Retinal pigment epithelial cell (primary cell): Measurements from ENCODE around the gene PKDREJ.

Experiments
- DNase-seq: peaks from one replicate; pipeline ENCODE4 v3.0.0-alpha.2; 2010; ENCODE audit warnings: low read depth
- H3K4me3 ChIP-seq: 2 replicates; pipeline ENCODE4 v1.5.1; 2011; ENCODE audit warnings: mild to moderate bottlenecking, low read length, control low read depth, moderate library complexity
- CTCF ChIP-seq: conservative IDR thresholded peaks from 2 replicates; pipeline ENCODE4 v1.5.1; 2011; ENCODE audit warnings: low read depth, low read length, control low read depth, inconsistent platforms

The PKDREJ gene

GRCh38 chr22:46230262-46230901 lies 32.8 kb downstream of the PKDREJ start:
- no peak for TF ChIP-seq CTCF
- no peak for DNase-seq
- no peak overlapping the region for H3K4me3 ChIP-seq

- TF ChIP-seq CTCF, result no peak
- no peak for DNase-seq
- no peak overlapping the region for H3K4me3 ChIP-seq
These were observed 33.4 kb downstream of the PKDREJ start for GRCh38 chr22:46229701-46230100.

GRCh38 chr22:46226577-46226976 lies 36.6 kb downstream of the PKDREJ start:
- TF ChIP-seq CTCF, result no peak
- no peak overlapping the region for H3K4me3 ChIP-seq
- DNase-seq, result no peak

- H3K4me3 ChIP-seq, result no peak overlapping the region
- TF ChIP-seq CTCF, result no peak
- no peak for DNase-seq
These were observed 37.5 kb downstream of the PKDREJ start for GRCh38 chr22:46225631-46226030.

GRCh38 chr22:46224898-46225290 lies 38.2 kb downstream of the PKDREJ start:
- no peak for DNase-seq
- no peak overlapping the region for H3K4me3 ChIP-seq
- no peak for TF ChIP-seq CTCF

- TF ChIP-seq CTCF, result no peak
- no peak for DNase-seq
- no peak overlapping the region for H3K4me3 ChIP-seq
These were observed 38.9 kb downstream of the PKDREJ start for GRCh38 chr22:46224044-46224897.

GRCh38 chr22:46220921-46221320 lies 42.2 kb downstream of the PKDREJ start:
- H3K4me3 ChIP-seq, result no peak overlapping the region
- no peak for DNase-seq
- no peak for TF ChIP-seq CTCF
